Ishikawa (cell line): ENCODE results near the gene GRM7.

Source experiments
- CEBPB ChIP-seq: IDR thresholded peaks from 2 replicates; pipeline ENCODE4 v1.6.1; 2012
- CREB1 ChIP-seq: IDR thresholded peaks from 2 replicates; pipeline ENCODE4 v1.6.1; 2012; ENCODE audit warnings: low read depth
- EGR1 ChIP-seq: IDR thresholded peaks from 2 replicates; pipeline ENCODE4 v1.6.1; 2012
- EP300 ChIP-seq: IDR thresholded peaks from 2 replicates; pipeline ENCODE4 v1.6.1; 2012; ENCODE audit warnings: borderline replicate concordance
- FOXM1 ChIP-seq: IDR thresholded peaks from 2 replicates; pipeline ENCODE4 v1.6.1; 2012; ENCODE audit warnings: low read depth, borderline replicate concordance
- RAD21 ChIP-seq: IDR thresholded peaks from 2 replicates; pipeline ENCODE4 v1.6.1; 2012; ENCODE audit warnings: low read depth
- TAF1 ChIP-seq: IDR thresholded peaks from 2 replicates; pipeline ENCODE4 v1.6.1; 2012; ENCODE audit warnings: low read depth, mild to moderate bottlenecking
- TCF12 ChIP-seq: IDR thresholded peaks from 2 replicates; pipeline ENCODE4 v1.6.1; 2012; ENCODE audit warnings: low read depth
- TEAD4 ChIP-seq: IDR thresholded peaks from 2 replicates; pipeline ENCODE4 v1.6.1; 2012
- YY1 ChIP-seq: IDR thresholded peaks from 2 replicates; pipeline ENCODE4 v1.6.1; 2012; ENCODE audit warnings: low read depth
- ZBTB7A ChIP-seq: IDR thresholded peaks from 2 replicates; pipeline ENCODE4 v1.6.1; 2012; ENCODE audit warnings: low read depth
- TF ChIP-seq, protein P1 (sequence below): IDR thresholded peaks from 2 replicates; pipeline ENCODE4 v1.6.1; 2012; ENCODE audit warnings: low read depth, mild to moderate bottlenecking
- TF ChIP-seq, protein P2 (sequence below): IDR thresholded peaks from 2 replicates; pipeline ENCODE4 v1.6.1; 2012

GRCh38 chr3:7038394-7038793, 177.5 kb downstream of the GRM7 start:
- TF ChIP-seq EGR1: no peak
- TF ChIP-seq, protein P1, sequence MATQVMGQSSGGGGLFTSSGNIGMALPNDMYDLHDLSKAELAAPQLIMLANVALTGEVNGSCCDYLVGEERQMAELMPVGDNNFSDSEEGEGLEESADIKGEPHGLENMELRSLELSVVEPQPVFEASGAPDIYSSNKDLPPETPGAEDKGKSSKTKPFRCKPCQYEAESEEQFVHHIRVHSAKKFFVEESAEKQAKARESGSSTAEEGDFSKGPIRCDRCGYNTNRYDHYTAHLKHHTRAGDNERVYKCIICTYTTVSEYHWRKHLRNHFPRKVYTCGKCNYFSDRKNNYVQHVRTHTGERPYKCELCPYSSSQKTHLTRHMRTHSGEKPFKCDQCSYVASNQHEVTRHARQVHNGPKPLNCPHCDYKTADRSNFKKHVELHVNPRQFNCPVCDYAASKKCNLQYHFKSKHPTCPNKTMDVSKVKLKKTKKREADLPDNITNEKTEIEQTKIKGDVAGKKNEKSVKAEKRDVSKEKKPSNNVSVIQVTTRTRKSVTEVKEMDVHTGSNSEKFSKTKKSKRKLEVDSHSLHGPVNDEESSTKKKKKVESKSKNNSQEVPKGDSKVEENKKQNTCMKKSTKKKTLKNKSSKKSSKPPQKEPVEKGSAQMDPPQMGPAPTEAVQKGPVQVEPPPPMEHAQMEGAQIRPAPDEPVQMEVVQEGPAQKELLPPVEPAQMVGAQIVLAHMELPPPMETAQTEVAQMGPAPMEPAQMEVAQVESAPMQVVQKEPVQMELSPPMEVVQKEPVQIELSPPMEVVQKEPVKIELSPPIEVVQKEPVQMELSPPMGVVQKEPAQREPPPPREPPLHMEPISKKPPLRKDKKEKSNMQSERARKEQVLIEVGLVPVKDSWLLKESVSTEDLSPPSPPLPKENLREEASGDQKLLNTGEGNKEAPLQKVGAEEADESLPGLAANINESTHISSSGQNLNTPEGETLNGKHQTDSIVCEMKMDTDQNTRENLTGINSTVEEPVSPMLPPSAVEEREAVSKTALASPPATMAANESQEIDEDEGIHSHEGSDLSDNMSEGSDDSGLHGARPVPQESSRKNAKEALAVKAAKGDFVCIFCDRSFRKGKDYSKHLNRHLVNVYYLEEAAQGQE: no peak
- TF ChIP-seq, protein P2, sequence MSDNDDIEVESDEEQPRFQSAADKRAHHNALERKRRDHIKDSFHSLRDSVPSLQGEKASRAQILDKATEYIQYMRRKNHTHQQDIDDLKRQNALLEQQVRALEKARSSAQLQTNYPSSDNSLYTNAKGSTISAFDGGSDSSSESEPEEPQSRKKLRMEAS: no peak
- TF ChIP-seq CREB1: no peak
- no peak for TF ChIP-seq FOXM1
- no peak for TF ChIP-seq CEBPB
- TF ChIP-seq ZBTB7A: no peak
- TF ChIP-seq EP300: no peak
- no peak for TF ChIP-seq TAF1
- no peak for TF ChIP-seq TCF12
- TF ChIP-seq RAD21: no peak
- no peak for TF ChIP-seq YY1
- no peak for TF ChIP-seq TEAD4
